ENCODE data around the gene KITLG. TPM values are rescaled to one million over a fixed set of nuclear protein-coding genes. Genes with fewer than 3 reads are reported as not detected.

Gene KITLG
- total RNA-seq, 2 experiments from 2014 or later = not detected

- no peaks in the 10 kb centered on the region for H3K79me2 ChIP-seq (ENCODE audit: insufficient read depth, low read depth, low read length)
- H3K9me3 ChIP-seq (ENCODE audit: low read length) = no peaks in the 10 kb centered on the region
- H3K36me3 ChIP-seq (ENCODE audit: insufficient read depth, low read length) = no peaks in the 10 kb centered on the region
- DNase-seq (ENCODE audit: low spot score) = no peak
- no TSS peak for BruUV-seq (replicated peaks)
- H3K4me2 ChIP-seq (ENCODE audit: low read length) = no peak overlapping the region
- intact Hi-C loops (cut with micrococcal nuclease; ENCODE audit: unreplicated experiment) = no loop called here
- no peak overlapping the region for H3K27ac ChIP-seq (ENCODE audit: low read depth, low read length, poor library complexity, severe bottlenecking)
- TF ChIP-seq EZH2phosphoT487 (IDR thresholded peaks at IDR 0.05; ENCODE audit: borderline replicate concordance, low read depth, low read length) (no peak), CTCF (conservative IDR thresholded peaks at IDR 0.05; ENCODE audit: low read length) (no peak)
- ChIA-PET CTCF (ENCODE audit: unreplicated experiment) (no interaction called here), POLR2A (no interaction called here)
- no peak overlapping the region for H2AFZ ChIP-seq (ENCODE audit: low read length)
- no peaks in the 10 kb centered on the region for H4K20me1 ChIP-seq (ENCODE audit: insufficient read depth, low read length)
- no peaks in the 10 kb centered on the region for H3K9me2 ChIP-seq (ENCODE audit: insufficient read depth, low read length)
- no peak overlapping the region for H3K4me3 ChIP-seq (ENCODE audit: low read depth, low read length, poor library complexity, severe bottlenecking)
- H3K4me1 ChIP-seq (ENCODE audit: insufficient read depth, low read length, poor library complexity, severe bottlenecking) = no peaks in the 10 kb centered on the region
Observed at GRCh38 chr12:88505696-88506095, 74.6 kb downstream of the KITLG start.

- H3K79me2 ChIP-seq (ENCODE audit: insufficient read depth, low read depth, low read length) = no peaks in the 10 kb centered on the region
- H3K9me2 ChIP-seq (ENCODE audit: insufficient read depth, low read length) = no peaks in the 10 kb centered on the region
- intact Hi-C loops (cut with micrococcal nuclease; ENCODE audit: unreplicated experiment) = no loop called here
- no peaks in the 10 kb centered on the region for H3K36me3 ChIP-seq (ENCODE audit: insufficient read depth, low read length)
- no peak for DNase-seq (ENCODE audit: low spot score)
- POLR2A ChIA-PET = no interaction called here
- no peak overlapping the region for H3K4me2 ChIP-seq (ENCODE audit: low read length)
- BruUV-seq (replicated peaks) = no TSS peak
- H3K4me3 ChIP-seq (ENCODE audit: low read depth, low read length, poor library complexity, severe bottlenecking) = no peak overlapping the region
- no peaks in the 10 kb centered on the region for H4K20me1 ChIP-seq (ENCODE audit: insufficient read depth, low read length)
- no peak overlapping the region for H3K27ac ChIP-seq (ENCODE audit: low read depth, low read length, poor library complexity, severe bottlenecking)
- H3K9me3 ChIP-seq (ENCODE audit: low read length) = no peaks in the 10 kb centered on the region
- H2AFZ ChIP-seq (ENCODE audit: low read length) = no peak overlapping the region
- CTCF ChIA-PET (ENCODE audit: unreplicated experiment) = no interaction called here
- no peaks in the 10 kb centered on the region for H3K4me1 ChIP-seq (ENCODE audit: insufficient read depth, low read length, poor library complexity, severe bottlenecking)
- no peak for TF ChIP-seq EZH2phosphoT487 (IDR thresholded peaks at IDR 0.05; ENCODE audit: borderline replicate concordance, low read depth, low read length)
- TF ChIP-seq CTCF (conservative IDR thresholded peaks at IDR 0.05; ENCODE audit: low read length) = no peak
Observed at GRCh38 chr12:88503281-88503703, 77.0 kb downstream of the KITLG start.

DNA sequence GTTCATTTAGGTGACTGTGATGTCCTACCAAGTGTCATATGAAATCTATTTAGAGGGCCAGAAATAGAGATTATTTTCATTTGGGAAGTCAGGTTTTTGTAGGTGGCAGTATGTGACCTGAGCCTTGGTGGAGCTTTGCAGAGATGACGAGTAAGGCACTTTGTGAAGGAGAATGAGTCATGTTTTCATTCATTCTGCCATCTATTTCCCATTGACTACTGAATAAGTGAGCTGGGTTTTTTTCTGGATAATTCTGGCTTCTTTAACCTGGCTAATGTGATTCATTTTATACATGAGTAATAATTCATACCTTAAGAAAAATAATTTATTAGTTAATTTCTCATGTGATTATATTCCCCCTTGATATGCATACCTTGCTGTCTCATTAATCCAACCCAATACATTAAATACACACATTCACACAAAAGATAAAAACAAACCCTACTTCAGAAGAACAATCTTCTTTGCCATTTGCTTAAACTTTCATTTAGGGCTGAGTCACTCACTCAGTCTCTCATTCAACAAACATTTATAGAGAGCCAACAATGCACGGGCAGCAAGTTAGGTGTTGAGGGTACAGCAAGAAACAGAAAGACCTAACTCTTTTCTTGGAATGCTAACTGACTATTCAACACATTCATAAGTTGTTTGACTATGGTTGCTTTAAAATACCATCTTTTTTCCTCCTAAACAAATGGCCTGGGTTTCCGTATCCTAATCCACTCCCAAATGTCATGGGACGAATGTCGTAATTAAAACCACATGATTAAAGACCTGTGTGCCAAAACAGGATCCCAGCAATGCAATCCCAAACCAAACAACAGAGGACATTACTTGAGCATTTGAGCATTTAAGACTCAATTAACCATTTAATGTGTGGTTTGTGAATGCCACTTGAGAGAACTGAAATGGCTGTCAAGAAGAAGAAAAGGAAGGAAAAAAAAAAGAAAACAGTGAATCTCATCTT is 78.0 kb downstream of the KITLG start:
- H3K9me2 ChIP-seq (ENCODE audit: insufficient read depth, low read length) = no peaks in the 10 kb centered on the region
- no TSS peak for BruUV-seq (replicated peaks)
- H3K4me3 ChIP-seq (ENCODE audit: low read depth, low read length, poor library complexity, severe bottlenecking) = no peak overlapping the region
- H3K79me2 ChIP-seq (ENCODE audit: insufficient read depth, low read depth, low read length) = no peaks in the 10 kb centered on the region
- TF ChIP-seq CTCF (conservative IDR thresholded peaks at IDR 0.05; ENCODE audit: low read length) (no peak), EZH2phosphoT487 (IDR thresholded peaks at IDR 0.05; ENCODE audit: borderline replicate concordance, low read depth, low read length) (no peak)
- no peaks in the 10 kb centered on the region for H3K9me3 ChIP-seq (ENCODE audit: low read length)
- H3K27ac ChIP-seq (ENCODE audit: low read depth, low read length, poor library complexity, severe bottlenecking) = no peak overlapping the region
- no peaks in the 10 kb centered on the region for H3K4me1 ChIP-seq (ENCODE audit: insufficient read depth, low read length, poor library complexity, severe bottlenecking)
- no peak overlapping the region for H3K4me2 ChIP-seq (ENCODE audit: low read length)
- ChIA-PET POLR2A (no interaction called here), CTCF (ENCODE audit: unreplicated experiment) (no interaction called here)
- no peaks in the 10 kb centered on the region for H4K20me1 ChIP-seq (ENCODE audit: insufficient read depth, low read length)
- intact Hi-C loops (cut with micrococcal nuclease; ENCODE audit: unreplicated experiment) = no loop called here
- no peak for DNase-seq (ENCODE audit: low spot score)
- no peak overlapping the region for H2AFZ ChIP-seq (ENCODE audit: low read length)
- H3K36me3 ChIP-seq (ENCODE audit: insufficient read depth, low read length) = no peaks in the 10 kb centered on the region

Measured in OCI-LY7 (cell line).